GM21619 (cell line): ENCODE data around the gene PKDREJ.

ENCODE experiments used
- ATAC-seq: cut with Tn5 transposase; IDR thresholded peaks from one replicate; pipeline ENCODE4 v1.9.1; 2021; ENCODE audit not compliant: unreplicated experiment

PKDREJ gene

GRCh38 chr22:46239261-46240048 lies 23.7 kb downstream of the PKDREJ start:
- no peak for ATAC-seq

- no peak for ATAC-seq
Observed at GRCh38 chr22:46238541-46238940, 24.6 kb downstream of the PKDREJ start.

- ATAC-seq: no peak
Observed at GRCh38 chr22:46237453-46238124, 25.6 kb downstream of the PKDREJ start.

- no peak for ATAC-seq
Observed at GRCh38 chr22:46234969-46235368, 28.2 kb downstream of the PKDREJ start.

GRCh38 chr22:46233231-46233630 lies 29.9 kb downstream of the PKDREJ start:
- ATAC-seq: no peak

- no peak for ATAC-seq
Observed at GRCh38 chr22:46230262-46230901, 32.8 kb downstream of the PKDREJ start.

- no peak for ATAC-seq
Observed at GRCh38 chr22:46229701-46230100, 33.4 kb downstream of the PKDREJ start.

GRCh38 chr22:46226577-46226976 lies 36.6 kb downstream of the PKDREJ start:
- ATAC-seq: no peak

GRCh38 chr22:46225631-46226030 lies 37.5 kb downstream of the PKDREJ start:
- ATAC-seq: no peak

- ATAC-seq: no peak
Observed at GRCh38 chr22:46224898-46225290, 38.2 kb downstream of the PKDREJ start.

- no peak for ATAC-seq
Observed at GRCh38 chr22:46224044-46224897, 38.9 kb downstream of the PKDREJ start.

GRCh38 chr22:46220921-46221320 lies 42.2 kb downstream of the PKDREJ start:
- ATAC-seq: no peak

- no peak for ATAC-seq
Observed at GRCh38 chr22:46219636-46220035, 43.5 kb downstream of the PKDREJ start.

GRCh38 chr22:46214616-46215015 lies 48.5 kb downstream of the PKDREJ start:
- no peak for ATAC-seq

- ATAC-seq: no peak
Observed at GRCh38 chr22:46214149-46214548, 49.0 kb downstream of the PKDREJ start.

- no peak for ATAC-seq
Observed at GRCh38 chr22:46213052-46213451, 50.1 kb downstream of the PKDREJ start.

- ATAC-seq: no peak
Observed at GRCh38 chr22:46212195-46212594, 50.9 kb downstream of the PKDREJ start.

GRCh38 chr22:46209262-46209661 lies 53.9 kb downstream of the PKDREJ start:
- ATAC-seq: no peak
